Measurements from ENCODE around the gene NNAT. TPM values are rescaled to one million over a fixed set of nuclear protein-coding genes. Genes with fewer than 3 reads are reported as not detected.

NNAT gene
- total and polyA plus RNA-seq, 2 donors (not counting 3 experiments of a cell fraction or from before 2014, with no cell fraction given) = 2.3 to 32.9 TPM

DNA sequence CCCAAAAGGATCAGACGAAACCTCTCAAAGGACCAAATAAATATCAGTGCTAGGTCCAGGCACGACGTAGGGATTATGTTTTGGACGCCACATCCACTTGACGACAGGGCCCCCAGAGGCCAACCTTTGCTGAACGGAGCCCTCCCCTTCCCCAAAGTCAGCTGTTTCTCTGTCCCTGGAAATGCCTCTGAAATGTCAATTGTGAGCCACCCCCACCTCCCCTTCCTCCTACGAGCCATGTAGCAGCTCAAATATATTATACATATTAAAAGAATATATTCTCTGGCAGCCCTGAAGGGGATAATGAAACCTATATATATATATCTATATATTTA, 46.2 kb downstream of the NNAT start:
- BruUV-seq (replicated peaks) = no TSS peak
- FAIRE-seq = no peak
- H3K9me3 ChIP-seq (replicated peaks; ENCODE audit: control insufficient read depth, insufficient read depth, low read length) = no peaks in the 10 kb centered on the region
- TF ChIP-seq MAX (IDR thresholded peaks at IDR 0.05; ENCODE audit: insufficient read depth, insufficient read length) (no peak), POLR2A (IDR thresholded peaks at IDR 0.05; ENCODE audit: low read depth, low read length) (no peak), MYC (IDR thresholded peaks at IDR 0.05; ENCODE audit: low read depth, low read length) (no peak), CTCF (IDR thresholded peaks at IDR 0.05; ENCODE audit: extremely low read depth in 1 of 2, insufficient read depth in 1 of 2, low read depth in 1 of 2, low read length in 2 of 2) (no peak), JUN (IDR thresholded peaks at IDR 0.05; ENCODE audit: borderline replicate concordance, insufficient read depth, insufficient read length, low read depth) (no peak), GATA2 (IDR thresholded peaks at IDR 0.05; ENCODE audit: insufficient read depth, insufficient read length, low read depth, low read length) (no peak), POLR2AphosphoS5 (IDR thresholded peaks at IDR 0.05; ENCODE audit: insufficient read depth, low read depth, low read length) (no peak), FOS (IDR thresholded peaks at IDR 0.05; ENCODE audit: borderline replicate concordance, insufficient read depth, low read length) (no peak)
- ChIA-PET POLR2A (no interaction called here), CTCF (interaction anchor here (1.6 to 3.3 kb wide), 4 partner anchors 425 to 738 kb away, joined by 4 to 13 read pairs (median 8); no protein-coding TSS in a partner anchor)
- H3K9me1 ChIP-seq (replicated peaks; ENCODE audit: control insufficient read depth, extremely low read depth, insufficient read depth, low read length) = no peaks in the 10 kb centered on the region
- no peaks in the 10 kb centered on the region for H4K20me1 ChIP-seq (replicated peaks; ENCODE audit: control insufficient read depth, extremely low read depth, insufficient read depth, low read length)
- no peak overlapping the region for H3K27ac ChIP-seq (ENCODE audit: insufficient read depth, low read depth, low read length)
- no peak overlapping the region for H3K9ac ChIP-seq (replicated peaks; ENCODE audit: extremely low read depth, insufficient read depth, low read length)
- H3K4me3 ChIP-seq (replicated peaks in 1 of 3; ENCODE audit: insufficient read depth in 1 of 3, low read depth in 1 of 3, low read length in 3 of 3) = no peak overlapping the region
- no peak overlapping the region for H3K4me2 ChIP-seq (ENCODE audit: insufficient read depth, low read length)
- peaks cover 12 to 22% of the 10 kb centered on the region in 2 experiments for H3K27me3 ChIP-seq (ENCODE audit: control insufficient read depth in 2 of 2, insufficient read depth in 2 of 2, low read length in 2 of 2)
- no peaks in the 10 kb centered on the region for H3K36me3 ChIP-seq (ENCODE audit: control insufficient read depth in 2 of 2, extremely low read depth in 1 of 2, insufficient read depth in 2 of 2, low read length in 2 of 2)
- H3K4me1 ChIP-seq (ENCODE audit: control insufficient read depth, extremely low read depth, insufficient read depth, low read length) = no peaks in the 10 kb centered on the region
- no peaks in the 10 kb centered on the region for H3K79me2 ChIP-seq (ENCODE audit: control insufficient read depth, insufficient read depth, low read length)
- no peak for DNase-seq (ENCODE audit: low read depth, low spot score)
- H2AFZ ChIP-seq (ENCODE audit: low read depth, low read length) = no peak overlapping the region
- dilution Hi-C loops (cut with MboI; ENCODE audit: extremely low pct_ligation_motif_present, low sequenced_read_pairs) = no loop called here
- intact Hi-C loops (cut with micrococcal nuclease) = no loop called here

All from endothelial cell of umbilical vein (primary cell).